Suprapubic skin (tissue), 4 donors: ENCODE results near the gene NIPAL1.

Experiments used
- CTCF ChIP-seq, 2 donors: fragments of 200-600 bp in 1 of 2; fragments of 450-650 bp in 1 of 2; sonication (generic) in 1 of 2; IDR thresholded peaks; one replicate each; pipeline ENCODE4 v1.5.1; 2016 to 2019; ENCODE audit warnings: antibody characterized with exemption in 2 of 2, mild to moderate bottlenecking in 1 of 2, moderate library complexity in 1 of 2
- EP300 ChIP-seq: sonication (generic); formaldehyde crosslinking; IDR thresholded peaks from one replicate; pipeline ENCODE4 v1.6.1; 2017; ENCODE audit warnings: antibody characterized with exemption
- POLR2A ChIP-seq, 2 donors: fragments of 450-650 bp; IDR thresholded peaks; one replicate each; pipeline ENCODE4 v1.6.1; 2017; ENCODE audit warnings: antibody characterized with exemption in 2 of 2, mild to moderate bottlenecking in 2 of 2, moderate library complexity in 2 of 2
- POLR2AphosphoS5 ChIP-seq, 3 donors: sonication (generic); formaldehyde crosslinking; IDR thresholded peaks; one replicate each; pipeline ENCODE4 v1.6.1; 2017; ENCODE audit warnings: antibody characterized with exemption in 3 of 3

DNA sequence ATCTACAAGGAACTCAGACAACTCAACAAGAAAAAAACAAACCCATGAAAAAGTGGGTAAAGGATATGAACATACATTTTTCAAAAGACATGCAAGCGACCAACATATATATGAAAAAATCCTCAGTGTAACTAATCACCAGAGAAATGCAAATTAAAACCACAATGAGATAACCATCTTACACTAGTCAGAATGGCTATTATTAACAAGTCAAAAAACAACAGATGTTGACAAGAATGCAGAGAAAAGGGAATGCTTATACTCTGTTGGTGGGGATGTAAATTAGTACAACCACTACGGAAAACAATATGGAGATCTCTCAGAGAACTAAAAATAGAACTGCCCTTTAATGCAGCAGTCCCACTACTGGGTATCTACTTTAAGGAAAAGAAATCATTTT is 12.1 kb downstream of the NIPAL1 start:
- no peak for TF ChIP-seq CTCF (IDR thresholded peaks at IDR 0.05)
- no peak for TF ChIP-seq EP300
- no peak for TF ChIP-seq POLR2A (IDR thresholded peaks at IDR 0.05)
- TF ChIP-seq POLR2AphosphoS5 (IDR thresholded peaks at IDR 0.05) = no peak
